HG02588 (cell line): ENCODE measurements around the gene DIP2B.
"Not testable (repeated sequence)": the region's sequence is repeated elsewhere in the genome, so short reads cannot be mapped to it uniquely, and the experiment has no call there.

Experiments
- ATAC-seq: cut with Tn5 transposase; IDR thresholded peaks from one replicate; pipeline ENCODE4 v1.9.1; 2021; ENCODE audit warnings: mild to moderate bottlenecking, moderate library complexity; ENCODE audit not compliant: unreplicated experiment

Gene DIP2B

GRCh38 chr12:50665609-50666008 lies 160.8 kb downstream of the DIP2B start:
- no peak for ATAC-seq

DNA sequence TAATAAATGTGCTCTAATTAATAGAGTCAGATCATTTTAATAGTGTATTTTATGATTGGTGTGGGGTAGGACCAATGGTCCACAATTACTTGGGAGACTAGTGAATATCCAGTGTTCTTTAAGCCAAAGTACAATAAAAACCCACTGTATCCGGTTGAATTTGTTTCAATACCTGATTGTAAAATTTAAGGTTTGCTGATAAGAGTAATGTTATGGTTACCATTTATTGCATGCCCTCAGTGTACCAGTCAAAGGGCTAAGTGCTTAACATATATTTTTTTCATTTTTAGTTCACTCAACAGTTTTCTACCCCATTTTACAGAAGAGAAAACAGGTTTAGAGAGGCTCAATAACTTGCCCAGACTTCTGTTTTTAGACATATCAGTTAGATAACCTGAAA lies 161.2 kb downstream of the DIP2B start:
- ATAC-seq: no peak

DNA sequence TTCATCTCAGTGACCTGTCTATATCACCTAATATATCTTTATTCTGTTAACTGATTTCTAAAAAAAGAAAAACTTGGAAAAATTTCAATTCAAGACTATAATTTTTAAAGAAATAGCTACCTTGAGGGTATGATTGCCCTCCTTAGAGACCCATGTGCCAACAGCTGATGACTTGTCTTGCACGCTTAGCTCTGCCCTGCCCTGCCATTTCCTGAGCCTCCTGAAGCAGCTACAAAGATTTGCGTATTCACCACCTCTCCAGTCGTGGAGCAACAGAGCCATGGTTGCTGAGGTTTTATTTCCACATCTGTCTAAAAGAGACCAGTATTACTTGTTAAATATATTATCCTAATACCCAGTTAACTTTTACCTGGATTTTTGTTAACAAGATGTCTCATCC lies 167.4 kb downstream of the DIP2B start:
- ATAC-seq: no peak

DNA sequence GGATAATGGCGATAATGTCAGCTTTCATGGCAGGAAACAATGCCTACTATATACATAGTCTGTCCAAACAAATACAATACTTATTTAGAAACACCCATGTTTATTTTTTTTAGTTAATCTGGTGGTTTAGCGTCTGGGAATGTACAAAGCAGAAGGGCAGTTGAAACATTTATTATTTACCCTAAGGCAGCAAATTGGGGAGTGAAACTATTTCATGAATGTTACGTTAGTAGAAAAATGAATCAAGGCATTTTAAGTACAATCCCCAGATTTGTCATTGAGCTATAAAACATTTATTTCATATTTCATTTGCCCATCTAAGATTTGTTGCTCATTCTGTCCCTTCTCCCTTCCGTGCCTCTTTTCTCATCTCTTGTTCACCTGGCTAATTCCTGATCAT lies 172.0 kb downstream of the DIP2B start:
- ATAC-seq: no peak

DNA sequence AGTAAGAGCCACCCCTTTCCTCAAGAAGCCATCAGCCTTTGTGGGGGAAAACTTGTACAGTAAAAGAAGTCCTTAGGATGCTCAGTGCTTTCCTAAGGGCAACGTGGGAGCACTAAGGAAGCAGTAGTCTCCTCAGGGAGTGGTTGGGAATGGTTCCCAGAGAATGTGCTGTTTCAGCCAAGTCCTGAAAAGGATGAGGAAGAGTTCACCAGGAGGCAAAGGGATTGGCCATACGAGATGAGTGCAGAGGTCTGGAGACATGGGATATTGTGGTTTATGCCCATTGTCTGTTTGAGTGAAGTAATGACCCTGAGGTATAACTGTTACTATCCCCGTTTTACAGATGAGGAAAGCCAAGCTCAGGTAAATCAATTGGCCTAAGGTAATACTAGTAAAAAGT lies 173.1 kb downstream of the DIP2B start:
- no peak for ATAC-seq

GRCh38 chr12:50678650-50679365 lies 174.0 kb downstream of the DIP2B start:
- ATAC-seq: no peak

- no peak for ATAC-seq
Observed at GRCh38 chr12:50679612-50680011, 174.8 kb downstream of the DIP2B start.

DNA sequence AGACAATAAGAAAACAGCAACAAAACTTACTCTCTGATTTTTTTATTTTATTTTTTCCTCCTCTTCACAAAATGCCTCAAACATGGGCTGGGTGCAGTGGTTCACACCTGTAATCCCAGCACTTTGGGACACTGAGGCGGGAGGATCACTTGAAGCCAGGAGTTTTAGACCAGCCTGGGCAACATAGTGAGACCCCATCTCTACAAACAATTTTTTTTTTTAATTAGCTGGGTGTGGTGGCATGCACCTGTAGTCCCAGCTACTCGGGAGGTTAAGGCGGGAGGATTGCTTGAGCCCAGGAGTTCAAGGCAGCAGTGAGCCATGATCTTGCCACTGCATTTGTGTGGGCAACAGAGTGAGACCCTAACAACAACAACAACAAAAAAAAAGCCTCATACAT lies 176.3 kb downstream of the DIP2B start:
- ATAC-seq: not testable (repeated sequence)

- no peak for ATAC-seq
Observed at GRCh38 chr12:50685641-50686040, 180.9 kb downstream of the DIP2B start.

DNA sequence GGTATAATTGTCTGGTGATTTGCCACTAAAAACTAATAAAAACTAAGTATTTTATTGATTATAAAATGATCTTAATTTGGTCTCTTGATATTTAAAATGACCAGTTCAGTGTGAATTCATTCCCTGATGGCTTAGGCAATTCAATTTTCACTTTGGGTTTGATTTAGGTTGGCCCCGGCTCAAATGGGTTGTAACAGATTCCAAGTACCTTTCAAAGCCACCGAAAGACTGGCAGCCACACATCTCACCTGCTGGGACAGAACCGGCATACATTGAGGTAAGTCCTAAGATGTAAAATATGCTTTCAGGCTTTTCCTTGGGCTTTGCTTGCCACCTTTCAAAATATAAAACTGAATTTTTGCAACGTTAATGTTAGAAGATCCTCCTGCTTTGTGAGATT lies 181.6 kb downstream of the DIP2B start:
- ATAC-seq: no peak

DNA sequence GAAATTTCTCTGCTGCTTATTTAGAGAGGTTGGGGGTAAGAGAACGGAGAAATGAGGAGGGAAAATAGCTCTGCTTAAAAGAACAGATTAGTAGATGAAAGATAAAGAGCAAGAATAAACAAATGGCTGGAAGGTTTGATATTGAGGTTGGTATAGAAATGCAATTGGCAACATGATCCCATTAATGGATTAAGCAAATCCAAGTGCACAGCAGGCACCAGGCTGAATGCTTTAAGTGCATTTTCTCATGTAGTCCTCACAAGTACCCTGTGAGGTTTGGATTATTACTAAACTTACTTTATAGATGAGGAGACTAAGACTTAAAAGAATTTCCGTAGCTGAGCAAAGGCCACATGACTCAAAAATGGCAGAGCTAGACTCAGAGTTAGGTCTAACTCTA lies 182.2 kb downstream of the DIP2B start:
- ATAC-seq: no peak

DNA sequence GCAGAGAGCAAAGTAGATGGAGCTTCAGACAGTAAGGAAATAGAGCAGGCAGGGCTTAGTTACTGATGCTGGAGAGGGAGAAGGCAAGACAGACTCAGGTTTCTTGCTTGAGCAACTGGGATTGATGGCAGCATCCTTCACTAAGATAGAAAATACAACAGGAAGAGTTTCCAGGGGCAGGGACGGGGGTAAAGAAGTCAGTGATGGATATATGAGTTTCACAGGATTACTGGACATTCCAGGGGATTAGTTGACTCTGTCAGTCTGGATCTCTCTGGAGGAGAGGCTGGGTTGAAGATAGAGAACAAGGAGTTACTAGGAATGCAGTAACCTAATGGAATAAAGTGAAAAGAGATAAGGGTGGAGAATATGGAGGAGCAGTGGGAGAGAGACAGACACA lies 184.7 kb downstream of the DIP2B start:
- no peak for ATAC-seq

GRCh38 chr12:50690925-50691324 lies 186.1 kb downstream of the DIP2B start:
- ATAC-seq: no peak

DNA sequence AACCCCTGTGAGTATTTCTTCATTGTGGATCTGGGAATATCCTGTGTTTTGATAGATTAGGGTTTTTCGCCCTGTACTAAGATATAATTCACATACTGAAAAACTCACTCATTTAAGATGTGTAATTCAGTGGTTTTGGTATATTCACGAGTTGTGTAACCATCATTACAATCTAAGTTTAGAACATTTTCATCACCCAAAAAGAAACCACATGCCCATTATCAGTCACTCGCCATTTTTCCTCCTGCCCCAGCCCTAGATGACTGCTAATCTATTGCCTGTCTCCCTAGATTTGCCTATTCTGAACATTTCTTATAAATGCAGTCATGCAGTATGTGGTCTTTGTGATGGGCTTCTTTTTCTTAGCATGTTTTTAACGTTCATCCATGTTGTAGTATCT lies 191.2 kb downstream of the DIP2B start:
- no peak for ATAC-seq

DNA sequence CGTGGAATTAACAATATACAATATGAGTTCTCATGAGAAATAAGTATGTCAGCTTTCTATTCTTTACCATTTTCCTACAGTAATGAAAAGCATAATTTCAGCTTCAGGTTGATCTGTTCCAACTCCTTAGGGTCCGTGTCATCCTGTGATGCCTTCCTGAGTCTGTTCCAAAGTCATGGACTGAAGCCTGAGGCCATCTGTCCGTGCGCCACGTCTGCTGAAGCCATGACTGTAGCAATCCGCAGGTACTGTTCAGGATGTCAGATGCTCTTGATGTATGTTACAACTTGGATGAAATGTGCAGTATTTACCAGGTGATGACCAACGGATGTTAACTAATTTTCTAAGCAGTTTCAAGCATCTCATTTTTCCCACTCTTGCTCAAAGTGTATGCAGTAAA lies 192.1 kb downstream of the DIP2B start:
- ATAC-seq: no peak

GRCh38 chr12:50699154-50699553 lies 194.4 kb downstream of the DIP2B start:
- no peak for ATAC-seq

- ATAC-seq: no peak
Observed at GRCh38 chr12:50699940-50700339, 195.2 kb downstream of the DIP2B start.

- no peak for ATAC-seq
Observed at GRCh38 chr12:50706606-50707005, 201.8 kb downstream of the DIP2B start.

DNA sequence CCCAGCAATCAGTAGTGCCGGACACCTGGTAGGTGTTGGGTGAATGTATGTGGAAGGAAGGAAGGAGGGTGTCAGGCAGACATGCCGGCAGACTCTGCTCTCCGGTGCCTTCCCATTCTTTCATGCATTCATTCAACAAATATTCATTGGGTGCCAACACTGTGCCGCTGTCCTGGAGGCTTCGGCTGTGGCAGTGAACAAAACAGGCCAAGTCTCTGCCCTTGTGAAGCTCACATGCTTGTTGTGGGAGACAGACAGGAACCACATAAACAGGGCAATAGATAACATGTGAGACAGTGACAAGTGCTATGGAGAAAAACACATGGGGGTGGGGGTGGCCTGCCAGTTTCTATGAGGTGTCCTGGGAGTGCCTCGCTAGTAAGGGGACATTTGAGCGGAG lies 202.6 kb downstream of the DIP2B start:
- no peak for ATAC-seq

GRCh38 chr12:50708631-50709030 lies 203.8 kb downstream of the DIP2B start:
- no peak for ATAC-seq

- ATAC-seq: no peak
Observed at GRCh38 chr12:50711121-50711520, 206.3 kb downstream of the DIP2B start.

DNA sequence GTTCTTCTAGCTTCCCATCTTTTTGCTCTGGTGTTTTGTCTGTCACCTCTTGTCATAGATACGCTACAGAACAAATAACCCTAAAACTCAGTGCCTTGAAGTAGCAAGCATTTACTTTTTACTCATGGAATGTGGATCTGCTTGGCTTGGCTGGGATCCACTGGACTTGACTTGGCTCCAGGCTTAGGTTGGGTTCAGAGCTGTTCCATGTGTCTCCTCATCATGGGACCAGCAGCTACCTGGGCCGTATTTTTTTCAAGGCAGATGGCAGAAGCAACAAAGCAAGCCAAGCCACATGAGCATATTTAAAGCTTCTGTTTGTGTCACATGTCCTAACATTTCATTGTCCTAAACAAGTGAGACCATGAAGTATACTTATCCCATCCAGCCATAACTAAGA lies 210.4 kb downstream of the DIP2B start:
- ATAC-seq: no peak

- ATAC-seq: no peak
Observed at GRCh38 chr12:50718760-50719159, 214.0 kb downstream of the DIP2B start.
